H9 (cell line): Measurements from ENCODE around the gene SHMT2. TPM values are rescaled to one million over a fixed set of nuclear protein-coding genes. Genes with fewer than 3 reads are reported as not detected.

Source experiments
- DNase-seq: peaks from one replicate; pipeline ENCODE4 v3.0.0-alpha.2; 2017
- H2AFZ ChIP-seq: one replicate; pipeline ENCODE4 v1.6.1; 2013; ENCODE audit warnings: mild to moderate bottlenecking, low read length, control low read depth, moderate library complexity
- H2AK5ac ChIP-seq: 2 replicates; pipeline ENCODE4 v1.6.1; 2013; ENCODE audit warnings: low read length, control low read depth, mixed read lengths; ENCODE audit not compliant: insufficient read length
- H2BK120ac ChIP-seq: one replicate; pipeline ENCODE4 v1.6.1; 2013; ENCODE audit warnings: low read depth, mild to moderate bottlenecking, low read length, control low read depth, inconsistent platforms; ENCODE audit not compliant: poor library complexity, severe bottlenecking
- H2BK12ac ChIP-seq: 2 replicates; pipeline ENCODE4 v1.6.1; 2013; ENCODE audit warnings: low read length, control low read depth, mixed read lengths, low read depth; ENCODE audit not compliant: insufficient read length
- H2BK15ac ChIP-seq: 2 replicates; pipeline ENCODE4 v1.6.1; 2013; ENCODE audit warnings: low read depth, low read length, control low read depth
- H2BK20ac ChIP-seq: one replicate; pipeline ENCODE4 v1.6.1; 2013; ENCODE audit warnings: low read depth, mild to moderate bottlenecking, low read length, control low read depth, inconsistent platforms; ENCODE audit not compliant: poor library complexity, severe bottlenecking
- H2BK5ac ChIP-seq: 2 replicates; pipeline ENCODE4 v1.6.1; 2013; ENCODE audit warnings: low read length, control low read depth, mixed read lengths; ENCODE audit not compliant: insufficient read length
- H3K14ac ChIP-seq: 2 replicates; pipeline ENCODE4 v1.6.1; 2013; ENCODE audit warnings: low read length, control low read depth; ENCODE audit not compliant: insufficient read depth
- H3K18ac ChIP-seq: 2 replicates; pipeline ENCODE4 v1.6.1; 2013; ENCODE audit warnings: low read depth, mild to moderate bottlenecking, mixed read lengths, low read length, control low read depth; ENCODE audit not compliant: insufficient read length
- H3K23ac ChIP-seq: 2 replicates; pipeline ENCODE4 v1.6.1; 2013; ENCODE audit warnings: low read length, control low read depth, mixed read lengths, low read depth; ENCODE audit not compliant: insufficient read length
- H3K23me2 ChIP-seq: 2 replicates; pipeline ENCODE4 v1.6.1; 2013; ENCODE audit warnings: low read depth, mild to moderate bottlenecking, mixed read lengths, low read length, control low read depth; ENCODE audit not compliant: insufficient read length, poor library complexity, severe bottlenecking
- H3K27ac ChIP-seq: 2 replicates; pipeline ENCODE4 v1.5.1; 2013; ENCODE audit warnings: low read length, control low read depth, mixed read lengths, low read depth; ENCODE audit not compliant: insufficient read length
- H3K27me3 ChIP-seq: 2 replicates; pipeline ENCODE4 v1.6.1; 2013; ENCODE audit warnings: low read length, control low read depth, inconsistent platforms; ENCODE audit not compliant: insufficient read depth
- H3K4ac ChIP-seq: 2 replicates; pipeline ENCODE4 v1.6.1; 2013; ENCODE audit warnings: low read depth, mild to moderate bottlenecking, control low read depth, inconsistent platforms, low read length, moderate library complexity
- H3K4me1 ChIP-seq: 2 replicates; pipeline ENCODE4 v1.6.1; 2013; ENCODE audit warnings: low read length, control low read depth, inconsistent platforms; ENCODE audit not compliant: insufficient read depth
- H3K4me2 ChIP-seq: 2 replicates; pipeline ENCODE4 v1.6.1; 2013; ENCODE audit warnings: low read length, control low read depth, mixed read lengths; ENCODE audit not compliant: insufficient read length, insufficient read depth
- H3K56ac ChIP-seq: 2 replicates; pipeline ENCODE4 v1.6.1; 2013; ENCODE audit warnings: low read depth, mild to moderate bottlenecking, mixed read lengths, low read length, control low read depth; ENCODE audit not compliant: insufficient read length
- H3K79me1 ChIP-seq: 2 replicates; pipeline ENCODE4 v1.6.1; 2013; ENCODE audit warnings: low read depth, mild to moderate bottlenecking, moderate library complexity, low read length, control low read depth, inconsistent platforms; ENCODE audit not compliant: insufficient read depth, poor library complexity, severe bottlenecking
- H3K79me2 ChIP-seq: 2 replicates; pipeline ENCODE4 v1.6.1; 2013; ENCODE audit warnings: low read length, control low read depth, inconsistent platforms; ENCODE audit not compliant: insufficient read depth
- H3K9ac ChIP-seq: 2 replicates; pipeline ENCODE4 v1.6.1; 2013; ENCODE audit warnings: low read length, control low read depth, mixed read lengths; ENCODE audit not compliant: insufficient read length; ENCODE audit errors: extremely low read depth
- H3K9me3 ChIP-seq: one replicate; pipeline ENCODE4 v1.6.1; 2013; ENCODE audit warnings: low read depth, low read length, inconsistent platforms; ENCODE audit not compliant: control insufficient read depth
- H3T11ph ChIP-seq: one replicate; pipeline ENCODE4 v1.6.1; 2013; ENCODE audit warnings: mild to moderate bottlenecking, low read length, control low read depth, inconsistent platforms
- H4K20me1 ChIP-seq: one replicate; pipeline ENCODE4 v1.6.1; 2013; ENCODE audit not compliant: control insufficient read depth, insufficient read length, insufficient read depth
- H4K5ac ChIP-seq: 2 replicates; pipeline ENCODE4 v1.6.1; 2013; ENCODE audit warnings: low read depth, mild to moderate bottlenecking, mixed read lengths, low read length, control low read depth; ENCODE audit not compliant: insufficient read length
- H4K8ac ChIP-seq: replicated peaks from 2 replicates; pipeline ENCODE4 v1.6.1; 2013; ENCODE audit warnings: low read length, control low read depth, mixed read lengths, low read depth; ENCODE audit not compliant: insufficient read length
- H4K91ac ChIP-seq: 2 replicates; pipeline ENCODE4 v1.6.1; 2013; ENCODE audit warnings: low read depth, mild to moderate bottlenecking, moderate library complexity, mixed read lengths, low read length, control low read depth; ENCODE audit not compliant: insufficient read length
- H3K27ac Mint-ChIP-seq, 3 experiments: 2 replicates in 2 of 3; 3 replicates in 1 of 3; pipeline ENCODE4 v1.8.0; 2020 to 2021; ENCODE audit warnings: mixed read lengths in 3 of 3, mild to moderate bottlenecking in 1 of 3, moderate library complexity in 1 of 3
- H3K27me3 Mint-ChIP-seq: 2 replicates; pipeline ENCODE4 v1.8.0; 2021; ENCODE audit warnings: low read depth, mild to moderate bottlenecking, moderate library complexity, mixed read lengths
- H3K36me3 Mint-ChIP-seq, 3 experiments: 2 replicates in 2 of 3; 3 replicates in 1 of 3; pipeline ENCODE4 v1.8.0; 2020 to 2021; ENCODE audit warnings: low read depth in 3 of 3, mixed read lengths in 3 of 3; ENCODE audit not compliant: insufficient read depth in 1 of 3
- H3K4me1 Mint-ChIP-seq, 2 experiments: 2 replicates each; pipeline ENCODE4 v1.8.0; 2020; ENCODE audit warnings: mixed read lengths in 2 of 2
- H3K4me3 Mint-ChIP-seq, 2 experiments: 2 replicates in 1 of 2; 3 replicates in 1 of 2; pipeline ENCODE4 v1.8.0; 2020 to 2021; ENCODE audit warnings: mild to moderate bottlenecking in 2 of 2, mixed read lengths in 2 of 2, moderate library complexity in 1 of 2
- H3K9me3 Mint-ChIP-seq, 2 experiments: 2 replicates in 1 of 2; 3 replicates in 1 of 2; pipeline ENCODE4 v1.8.0; 2020; ENCODE audit warnings: mild to moderate bottlenecking in 2 of 2, mixed read lengths in 2 of 2, moderate library complexity in 1 of 2
- CTCF ChIP-seq: fragments of 200-600 bp; sonication (generic); conservative IDR thresholded peaks from 3 replicates; pipeline ENCODE4 v1.8.0; 2021; ENCODE audit warnings: antibody characterized with exemption, mild to moderate bottlenecking
- WGBS: extraction: QIAGEN DNeasy Blood & Tissue Kit; methylation state at CpG from one replicate; pipeline ENCODE4 v1.1.7; 2013; ENCODE audit warnings: missing lambda C conversion rate, low lambda C conversion rate, mixed read lengths; ENCODE audit not compliant: insufficient read length; ENCODE audit errors: extremely low coverage; 5-methylcytosine and 5-hydroxymethylcytosine counted together
- total RNA-seq: library from RNA; stranded (reverse); gene quantifications from 2 replicates; pipeline ENCODE4 v1.2.1, GENCODE V29; 2021

SHMT2 gene
- total RNA-seq, 1 experiment from 2014 or later = 260 TPM

- peaks cover 36% of the 10 kb centered on the region for H3K27me3 Mint-ChIP-seq
- Histone ChIP-seq H2AFZ (no peak overlapping the region), H2BK20ac (no peak overlapping the region), H3T11ph (no peak overlapping the region), H3K9me3 (no peaks in the 10 kb centered on the region), H3K27ac (no peak overlapping the region), H3K79me2 (peaks cover 5% of the 10 kb centered on the region; the same call in 1 of the 2 replicates), H3K56ac (no peak overlapping the region), H4K8ac (no peak overlapping the region), H3K79me1 (peaks cover 5% of the 10 kb centered on the region), H3K14ac (no peak overlapping the region), H2BK120ac (no peak overlapping the region), H3K23me2 (peaks cover 19% of the 10 kb centered on the region), H3K9ac (peak overlapping the region; percentile 97), H2BK5ac (no peak overlapping the region), H3K4ac (no peak overlapping the region), H3K27me3 (peaks cover 6% of the 10 kb centered on the region; the same call in 1 of the 2 replicates), H3K4me1 (no peaks in the 10 kb centered on the region; the same call in 1 of the 2 replicates), H2BK12ac (no peak overlapping the region), H3K23ac (no peak overlapping the region), H4K91ac (no peak overlapping the region), H3K18ac (no peak overlapping the region), H3K4me2 (no peak overlapping the region), H2AK5ac (no peak overlapping the region), H4K5ac (no peak overlapping the region), H4K20me1 (peaks cover 4% of the 10 kb centered on the region), H2BK15ac (no peak overlapping the region)
- H3K4me1 Mint-ChIP-seq = peaks cover 40 to 51% of the 10 kb centered on the region in 2 experiments
- no CpG with 5 or more reads among the region's 13 CpGs for WGBS
- peaks cover 45 to 52% (median 47%) of the 10 kb centered on the region in 3 experiments for H3K36me3 Mint-ChIP-seq
- TF ChIP-seq CTCF = no peak
- DNase-seq = no peak
- peak overlapping the region in 1 of 3 experiments; percentile 82; a peak in 1 of 7 replicates for H3K27ac Mint-ChIP-seq
- peak overlapping the region; percentile 98 to 99 for H3K4me3 Mint-ChIP-seq
- no peaks in the 10 kb centered on the region; a peak in 1 of 5 replicates for H3K9me3 Mint-ChIP-seq
These were observed 1.9 kb downstream of the SHMT2 start for GRCh38 chr12:57231276-57232021.
